Neural crest cell (in vitro differentiated cells): ENCODE data around the gene MC2R. TPM values are rescaled to one million over a fixed set of nuclear protein-coding genes. Genes with fewer than 3 reads are reported as not detected.
"Not testable (repeated sequence)": the region's sequence is repeated elsewhere in the genome, so short reads cannot be mapped to it uniquely, and the experiment has no call there.

Experiments used
- DNase-seq: peaks from one replicate; pipeline ENCODE4 v3.0.0; 2021; ENCODE audit warnings: low read depth, mixed read lengths, low spot score
- H3K27ac Mint-ChIP-seq: one replicate; pipeline ENCODE4 v1.8.0; 2021; ENCODE audit warnings: mild to moderate bottlenecking, mixed read lengths; ENCODE audit not compliant: unreplicated experiment
- H3K27me3 Mint-ChIP-seq: 2 replicates; pipeline ENCODE4 v1.8.0; 2021; ENCODE audit warnings: low read depth, mild to moderate bottlenecking, mixed read lengths
- H3K36me3 Mint-ChIP-seq: 2 replicates; pipeline ENCODE4 v1.8.0; 2021; ENCODE audit warnings: low read depth, mild to moderate bottlenecking, mixed read lengths
- H3K4me1 Mint-ChIP-seq: 2 replicates; pipeline ENCODE4 v1.8.0; 2021; ENCODE audit warnings: mixed read lengths
- H3K4me3 Mint-ChIP-seq: one replicate; pipeline ENCODE4 v1.8.0; 2021; ENCODE audit warnings: mild to moderate bottlenecking, mixed read lengths
- H3K9me3 Mint-ChIP-seq: 2 replicates; pipeline ENCODE4 v1.8.0; 2021; ENCODE audit warnings: mixed read lengths
- total RNA-seq: library from RNA; stranded (reverse); gene quantifications from 2 replicates; pipeline ENCODE4 v1.2.1, GENCODE V29; 2021
- TF ChIP-seq, protein P1 (sequence below): fragments of 200-600 bp; sonication (generic); conservative IDR thresholded peaks from 2 replicates; pipeline ENCODE4 v1.5.0; 2021; ENCODE audit warnings: antibody characterized with exemption, mild to moderate bottlenecking

MC2R gene
- total RNA-seq, 1 donor from 2014 or later, result not detected

DNA sequence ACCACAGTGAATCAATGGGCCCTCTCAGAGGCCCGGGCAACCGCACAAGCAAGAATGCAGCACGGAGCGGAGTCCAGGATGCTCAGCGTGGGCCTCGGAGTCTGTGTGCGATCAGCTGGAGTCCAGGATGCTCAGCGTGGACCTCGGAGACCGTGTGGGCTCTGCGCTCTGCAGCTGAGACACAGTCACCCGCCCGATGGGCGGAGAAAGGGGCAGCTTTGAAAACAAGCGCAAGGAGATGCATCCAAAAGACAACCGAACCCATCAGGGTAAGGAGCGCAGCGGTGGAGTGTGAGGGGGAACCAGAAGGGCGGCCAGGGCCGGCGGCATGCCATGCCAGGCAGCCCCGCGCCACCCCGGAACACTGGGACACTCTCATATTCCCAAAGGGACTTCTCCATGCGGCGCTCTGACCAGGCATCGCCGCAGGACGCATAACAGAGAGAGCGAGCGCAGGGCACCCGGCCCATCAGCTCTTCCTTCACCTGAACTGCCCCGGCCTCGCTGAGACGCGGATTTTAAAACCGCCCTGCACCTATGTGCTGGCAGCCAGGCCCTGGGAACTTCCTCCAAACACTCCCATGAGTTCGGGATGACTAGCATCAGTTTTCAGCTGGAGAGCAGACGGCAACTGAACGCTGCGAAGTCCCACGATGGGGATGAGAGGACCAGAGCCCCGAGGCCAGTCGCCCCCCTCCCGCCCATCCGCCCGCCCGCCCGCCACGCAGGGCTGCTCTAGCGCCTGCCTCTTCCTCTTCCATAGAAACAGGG lies 46.6 kb downstream of the MC2R start:
- Mint-ChIP-seq H3K27me3 (peaks cover 61% of the 10 kb centered on the region), H3K4me3 (peak overlapping the region; percentile 45), H3K36me3 (no peaks in the 10 kb centered on the region), H3K9me3 (peaks cover 3% of the 10 kb centered on the region), H3K4me1 (peaks cover 5% of the 10 kb centered on the region), H3K27ac (no peak overlapping the region)
- TF ChIP-seq, protein P1, sequence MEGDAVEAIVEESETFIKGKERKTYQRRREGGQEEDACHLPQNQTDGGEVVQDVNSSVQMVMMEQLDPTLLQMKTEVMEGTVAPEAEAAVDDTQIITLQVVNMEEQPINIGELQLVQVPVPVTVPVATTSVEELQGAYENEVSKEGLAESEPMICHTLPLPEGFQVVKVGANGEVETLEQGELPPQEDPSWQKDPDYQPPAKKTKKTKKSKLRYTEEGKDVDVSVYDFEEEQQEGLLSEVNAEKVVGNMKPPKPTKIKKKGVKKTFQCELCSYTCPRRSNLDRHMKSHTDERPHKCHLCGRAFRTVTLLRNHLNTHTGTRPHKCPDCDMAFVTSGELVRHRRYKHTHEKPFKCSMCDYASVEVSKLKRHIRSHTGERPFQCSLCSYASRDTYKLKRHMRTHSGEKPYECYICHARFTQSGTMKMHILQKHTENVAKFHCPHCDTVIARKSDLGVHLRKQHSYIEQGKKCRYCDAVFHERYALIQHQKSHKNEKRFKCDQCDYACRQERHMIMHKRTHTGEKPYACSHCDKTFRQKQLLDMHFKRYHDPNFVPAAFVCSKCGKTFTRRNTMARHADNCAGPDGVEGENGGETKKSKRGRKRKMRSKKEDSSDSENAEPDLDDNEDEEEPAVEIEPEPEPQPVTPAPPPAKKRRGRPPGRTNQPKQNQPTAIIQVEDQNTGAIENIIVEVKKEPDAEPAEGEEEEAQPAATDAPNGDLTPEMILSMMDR, result no peak
- DNase-seq, result no peak

DNA sequence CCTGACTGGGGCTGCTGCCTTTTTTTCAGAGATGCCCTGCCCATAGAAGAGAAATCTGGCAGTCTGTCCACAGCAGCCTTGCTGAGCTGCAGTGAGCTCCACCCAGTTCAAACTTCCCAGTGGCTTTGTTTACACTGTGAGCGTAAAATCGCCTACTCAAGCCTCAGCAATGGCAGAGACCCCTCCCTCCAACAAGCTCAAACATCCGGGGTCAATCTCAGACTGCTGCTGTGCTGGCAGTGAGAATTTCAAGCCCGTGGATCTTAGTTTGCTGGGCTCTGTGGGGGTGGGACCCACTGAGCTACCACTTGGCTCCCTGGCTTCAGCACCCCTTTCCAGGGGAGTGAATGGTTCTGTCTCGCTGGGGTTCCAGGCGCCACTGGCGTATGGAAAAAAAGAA lies 52.4 kb downstream of the MC2R start:
- H3K4me1 Mint-ChIP-seq, H3K27ac Mint-ChIP-seq, DNase-seq, H3K36me3 Mint-ChIP-seq, H3K9me3 Mint-ChIP-seq, H3K4me3 Mint-ChIP-seq: not testable (repeated sequence)
- H3K27me3 Mint-ChIP-seq, result peaks cover 52% of the 10 kb centered on the region

DNA sequence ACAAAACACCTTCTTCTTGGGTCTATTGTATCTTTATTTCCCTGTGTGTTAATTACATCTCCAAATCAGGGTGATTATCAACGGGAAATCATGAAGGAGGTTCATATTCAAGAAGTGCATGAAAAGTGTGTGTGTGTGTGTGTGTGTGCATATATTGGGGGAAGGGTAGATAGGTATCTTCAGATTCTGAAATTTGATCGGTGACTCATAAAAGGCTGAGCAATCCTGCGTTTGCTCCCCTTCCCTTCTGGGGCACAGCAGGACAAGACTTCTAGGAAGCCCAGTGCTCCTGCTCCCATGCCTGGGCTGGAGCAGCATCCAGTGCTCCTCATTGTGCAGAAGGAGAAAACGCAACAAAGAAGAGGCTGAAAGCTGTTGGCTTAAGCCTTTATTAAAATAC lies 65.5 kb downstream of the MC2R start:
- H3K27ac Mint-ChIP-seq, result no peak overlapping the region
- TF ChIP-seq, protein P1, result no peak
- peaks cover 15% of the 10 kb centered on the region for H3K9me3 Mint-ChIP-seq
- no peak overlapping the region for H3K4me3 Mint-ChIP-seq
- peaks cover 6% of the 10 kb centered on the region for H3K27me3 Mint-ChIP-seq
- no peaks in the 10 kb centered on the region for H3K4me1 Mint-ChIP-seq
- DNase-seq, result no peak
- H3K36me3 Mint-ChIP-seq, result no peaks in the 10 kb centered on the region

DNA sequence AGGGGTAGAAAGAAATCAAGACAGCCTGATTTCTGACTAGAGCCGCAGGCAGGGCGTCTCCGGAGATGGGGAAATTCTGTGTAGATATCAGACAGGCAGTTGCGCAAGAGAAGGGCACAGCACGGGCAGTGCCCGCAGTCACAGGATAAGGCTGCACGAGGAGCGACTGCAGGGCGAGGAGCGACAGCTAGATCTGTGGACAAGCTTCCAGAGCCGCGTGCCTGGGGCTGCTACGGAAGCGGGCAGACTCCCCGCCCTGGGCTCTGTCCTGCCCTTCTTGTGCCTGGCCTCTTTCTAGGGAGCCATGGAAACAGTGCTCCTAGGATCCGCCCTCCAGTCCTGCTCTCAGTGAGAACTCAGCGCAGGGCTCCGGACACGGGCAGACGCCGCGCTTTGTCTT lies 78.8 kb downstream of the MC2R start:
- Mint-ChIP-seq H3K27ac (no peak overlapping the region), H3K36me3 (no peaks in the 10 kb centered on the region), H3K27me3 (peaks cover 8% of the 10 kb centered on the region), H3K4me3 (no peak overlapping the region), H3K9me3 (no peaks in the 10 kb centered on the region), H3K4me1 (no peaks in the 10 kb centered on the region)
- TF ChIP-seq, protein P1, result no peak
- no peak for DNase-seq

DNA sequence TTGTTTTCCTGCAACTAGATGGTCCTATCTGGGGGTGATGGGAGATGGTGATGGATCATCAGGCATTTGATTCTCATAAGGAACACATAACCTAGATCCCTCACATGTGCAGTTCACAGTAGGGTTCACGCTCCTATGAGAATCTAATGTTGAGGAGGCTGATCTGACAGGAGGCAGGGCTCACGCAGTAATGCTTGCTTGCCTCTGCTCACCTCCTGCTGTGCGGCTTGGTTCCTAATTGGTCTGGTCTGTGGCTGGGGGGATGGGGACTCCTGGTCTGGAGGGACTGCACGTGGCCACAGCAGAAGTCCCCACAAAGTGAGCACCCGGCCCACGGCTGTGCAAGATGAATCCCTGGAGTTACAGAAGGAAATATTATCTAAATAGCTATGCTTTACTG lies 80.1 kb downstream of the MC2R start:
- Mint-ChIP-seq H3K4me1 (no peaks in the 10 kb centered on the region), H3K9me3 (no peaks in the 10 kb centered on the region), H3K27ac (no peak overlapping the region), H3K36me3 (no peaks in the 10 kb centered on the region), H3K27me3 (peaks cover 15% of the 10 kb centered on the region), H3K4me3 (no peak overlapping the region)
- no peak for DNase-seq
- TF ChIP-seq, protein P1, result no peak

DNA sequence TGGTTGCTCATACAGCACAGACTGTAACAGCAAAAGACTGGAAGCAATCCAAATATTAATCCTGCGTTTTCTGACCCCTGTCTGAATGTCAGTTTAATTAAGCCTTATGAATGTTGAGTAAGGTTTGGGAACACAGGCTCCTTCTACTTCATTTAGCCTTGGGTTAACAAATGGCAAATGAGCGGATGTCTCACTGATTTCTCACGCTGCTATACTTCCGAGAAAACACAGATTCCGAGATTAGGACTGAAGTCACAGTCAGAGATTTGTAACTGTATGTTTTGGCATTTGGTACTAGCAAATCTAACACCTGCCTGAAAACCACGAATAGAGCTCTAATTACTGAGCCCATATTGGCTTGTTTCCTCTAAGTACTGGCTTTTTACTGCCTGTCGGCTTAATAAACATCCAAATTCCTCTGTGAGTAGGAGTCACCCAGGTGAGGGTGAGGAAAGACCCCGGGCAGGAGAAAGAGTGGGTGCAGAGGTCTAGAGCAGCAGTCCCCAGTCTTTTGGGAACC lies 80.8 kb downstream of the MC2R start:
- peaks cover under 1% of the 10 kb centered on the region for H3K4me1 Mint-ChIP-seq
- H3K9me3 Mint-ChIP-seq, result no peaks in the 10 kb centered on the region
- DNase-seq, result no peak
- H3K27ac Mint-ChIP-seq, result no peak overlapping the region
- TF ChIP-seq, protein P1, result no peak
- H3K4me3 Mint-ChIP-seq, result no peak overlapping the region
- H3K36me3 Mint-ChIP-seq, result no peaks in the 10 kb centered on the region
- peaks cover 15% of the 10 kb centered on the region for H3K27me3 Mint-ChIP-seq
